Measurements from ENCODE around the gene ATXN7L3.
"Not testable (repeated sequence)": the region's sequence is repeated elsewhere in the genome, so short reads cannot be mapped to it uniquely, and the experiment has no call there.

DNA sequence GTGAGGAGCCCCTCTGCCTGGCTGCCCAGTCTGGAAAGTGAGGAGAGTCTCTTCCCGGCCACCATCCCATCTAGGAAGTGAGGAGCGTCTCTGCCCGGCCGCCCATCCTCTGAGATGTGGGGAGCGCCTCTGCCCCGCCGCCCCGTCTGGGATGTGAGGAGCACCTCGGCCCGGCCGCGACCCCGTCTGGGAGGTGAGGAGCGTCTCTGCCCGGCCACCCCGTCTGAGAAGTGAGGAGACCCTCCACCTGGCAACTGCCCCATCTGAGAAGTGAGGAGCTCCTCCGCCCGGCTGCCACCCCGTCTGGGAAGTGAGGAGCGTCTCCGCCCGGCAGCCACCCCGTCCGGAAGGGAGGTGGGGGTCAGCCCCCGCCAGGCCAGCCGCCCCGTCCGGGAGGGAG, 38.2 kb upstream of the ATXN7L3 start:
- not testable (repeated sequence) for TF ChIP-seq CTCF, EP300, POLR2A (IDR thresholded peaks at IDR 0.05)

All from tibial nerve (tissue), 4 donors.